GM19324 (cell line): ENCODE results near the gene MS4A3.
"Not testable (repeated sequence)": the region's sequence is repeated elsewhere in the genome, so short reads cannot be mapped to it uniquely, and the experiment has no call there.

Source experiments
- ATAC-seq: cut with Tn5 transposase; IDR thresholded peaks from one replicate; pipeline ENCODE4 v1.9.1; 2021; ENCODE audit warnings: mild to moderate bottlenecking, moderate library complexity; ENCODE audit not compliant: unreplicated experiment, low FRiP score

The MS4A3 gene, protein sequence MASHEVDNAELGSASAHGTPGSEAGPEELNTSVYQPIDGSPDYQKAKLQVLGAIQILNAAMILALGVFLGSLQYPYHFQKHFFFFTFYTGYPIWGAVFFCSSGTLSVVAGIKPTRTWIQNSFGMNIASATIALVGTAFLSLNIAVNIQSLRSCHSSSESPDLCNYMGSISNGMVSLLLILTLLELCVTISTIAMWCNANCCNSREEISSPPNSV

DNA sequence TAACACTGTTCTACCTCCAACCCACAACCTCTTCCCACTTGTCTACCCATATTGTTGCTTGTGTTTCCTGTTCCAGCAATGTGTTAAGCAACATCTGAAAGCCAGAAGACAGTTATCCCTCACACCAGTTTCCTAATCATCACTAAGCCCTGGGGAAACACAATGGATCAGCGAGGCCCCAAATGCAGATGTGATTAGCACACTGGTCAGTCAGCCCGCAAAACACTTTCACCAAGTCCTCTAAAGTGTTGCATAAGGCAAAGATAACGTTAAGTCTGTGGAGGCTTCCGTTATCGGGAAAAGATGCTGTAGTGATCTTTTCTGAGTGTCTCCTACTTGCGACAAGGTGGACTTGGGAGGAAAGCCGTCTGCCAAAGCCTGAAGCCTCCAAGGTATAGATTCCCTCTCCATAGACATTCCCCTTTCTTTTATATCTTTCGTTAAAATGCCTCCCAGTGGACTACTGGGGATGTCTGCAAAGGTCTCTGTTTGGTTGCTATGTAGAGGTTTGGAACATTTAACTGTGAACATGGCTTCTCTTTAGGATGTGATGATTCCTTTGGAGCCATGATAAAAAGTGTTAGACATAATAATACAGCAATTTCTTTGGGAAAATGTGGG is at the start of gene MS4A3:
MS4A3 (plus strand) TSS at position 317 of the 621 bp plus-strand sequence. CDS start 4,496 bp downstream, outside the sequence.
- ATAC-seq: no peak

DNA sequence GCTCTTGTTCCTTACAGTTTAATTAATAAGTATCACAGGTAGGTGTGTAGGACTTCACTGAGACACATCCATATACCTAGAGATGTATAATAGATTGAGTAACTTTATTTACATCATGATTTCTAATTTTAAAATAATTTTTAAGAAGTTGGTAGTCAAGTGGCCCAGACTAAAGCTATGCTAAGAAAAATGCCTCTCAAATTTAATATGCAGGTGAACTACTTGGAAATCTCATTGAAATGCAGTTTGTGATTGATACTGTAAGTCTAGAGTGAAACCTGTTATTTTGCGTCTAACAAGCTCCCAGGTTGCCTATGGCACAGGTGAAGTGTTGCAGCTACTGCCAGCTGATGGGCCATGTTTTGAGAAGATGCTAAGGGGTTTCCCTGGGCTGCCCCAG is 39.6 kb upstream of the MS4A3 start, which contains the start of gene OOSP4B:
OOSP4B (plus strand) TSS at position 301 of the 400 bp plus-strand sequence.
- ATAC-seq: no peak

DNA sequence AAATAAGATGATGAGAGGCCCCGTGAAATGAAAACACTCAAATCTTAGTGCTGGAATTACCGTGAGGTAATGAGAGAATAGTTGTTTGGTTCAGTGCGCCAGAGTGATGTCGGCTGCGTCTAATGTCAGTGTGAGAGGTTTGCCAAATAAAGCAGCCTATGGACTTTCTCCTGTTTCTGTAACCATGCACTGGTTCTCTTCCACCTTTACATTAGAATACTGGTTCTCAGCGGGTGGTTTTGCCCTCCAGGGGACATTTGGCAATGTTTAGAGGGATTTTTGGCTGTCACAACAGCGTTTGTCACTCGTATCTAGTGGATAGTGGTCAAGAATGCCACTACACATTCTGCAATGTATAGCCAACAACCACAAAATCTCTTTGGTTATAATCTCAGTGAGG is 38.4 kb upstream of the MS4A3 start:
- no peak for ATAC-seq

DNA sequence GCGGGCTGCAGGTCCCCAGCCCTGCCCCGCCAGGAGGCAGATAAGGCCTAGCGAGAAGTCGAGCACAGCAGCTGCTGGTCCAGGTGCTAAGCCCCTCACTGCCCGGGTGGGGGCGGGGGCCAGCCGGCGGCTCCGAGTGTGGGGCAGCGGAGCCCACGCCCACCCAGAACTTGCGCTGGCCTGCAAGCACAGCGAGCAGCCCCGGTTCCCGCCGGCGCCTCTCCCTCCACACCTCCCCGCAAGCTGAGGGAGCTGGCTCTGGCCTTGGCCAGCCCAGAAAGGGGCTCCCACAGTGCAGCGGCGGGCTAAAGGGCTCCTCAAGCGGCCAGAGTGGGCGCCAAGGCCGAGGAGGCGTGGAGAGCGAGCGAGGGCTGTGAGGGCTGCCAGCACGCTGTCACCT is 36.1 kb upstream of the MS4A3 start:
- not testable (repeated sequence) for ATAC-seq

DNA sequence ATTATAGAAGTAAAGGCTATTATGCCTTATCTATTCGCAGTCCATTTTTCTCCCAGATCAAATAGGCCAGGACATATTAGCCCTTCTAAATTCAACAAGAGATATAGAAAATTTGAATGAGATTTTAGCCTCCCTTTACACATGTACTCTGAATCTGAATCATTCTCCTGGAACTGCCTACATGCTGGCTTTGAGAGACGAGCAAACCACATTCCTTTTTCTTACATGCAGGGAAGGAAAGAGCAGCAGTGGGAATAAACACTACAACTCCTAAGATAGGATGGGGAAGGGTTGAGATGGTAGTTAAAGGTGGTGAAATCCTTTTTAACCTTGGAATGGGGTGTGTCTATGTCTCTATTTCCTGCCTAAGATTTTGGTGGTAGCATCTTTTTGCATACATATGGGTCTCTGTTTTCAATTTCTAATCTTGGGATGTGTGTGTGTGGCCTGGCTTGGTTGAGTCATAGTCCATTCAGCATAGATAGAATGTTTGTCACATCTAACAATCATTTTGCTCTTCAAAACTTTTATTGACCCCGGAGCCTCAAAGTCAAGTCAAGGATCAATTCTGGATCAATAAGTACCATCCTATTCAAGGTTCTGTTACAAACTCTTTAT is 27.3 kb upstream of the MS4A3 start:
- no peak for ATAC-seq

DNA sequence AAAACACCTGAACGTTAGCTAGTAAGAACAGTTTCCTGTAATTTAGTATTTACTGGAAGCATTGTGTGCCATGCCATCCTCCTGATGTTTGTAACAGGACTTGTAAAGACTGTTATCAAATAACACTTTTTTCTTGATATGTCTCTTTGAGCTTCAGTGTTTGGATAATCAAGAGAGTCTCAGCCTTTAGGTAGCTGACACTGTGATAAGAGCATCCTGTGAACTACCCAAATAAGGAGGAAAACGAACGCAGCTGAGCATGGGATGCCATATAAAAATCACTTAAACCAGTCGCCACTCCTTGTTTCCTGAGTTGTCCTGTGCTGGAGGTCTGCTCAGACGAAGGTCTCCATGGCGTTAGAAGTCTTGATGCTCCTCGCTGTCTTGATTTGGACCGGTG is 16.4 kb upstream of the MS4A3 start, which contains the start of gene OOSP2:
OOSP2 (plus strand) TSS at position 301 of the 400 bp plus-strand sequence; CDS start at position 352, 51 bp downstream.
- no peak for ATAC-seq

DNA sequence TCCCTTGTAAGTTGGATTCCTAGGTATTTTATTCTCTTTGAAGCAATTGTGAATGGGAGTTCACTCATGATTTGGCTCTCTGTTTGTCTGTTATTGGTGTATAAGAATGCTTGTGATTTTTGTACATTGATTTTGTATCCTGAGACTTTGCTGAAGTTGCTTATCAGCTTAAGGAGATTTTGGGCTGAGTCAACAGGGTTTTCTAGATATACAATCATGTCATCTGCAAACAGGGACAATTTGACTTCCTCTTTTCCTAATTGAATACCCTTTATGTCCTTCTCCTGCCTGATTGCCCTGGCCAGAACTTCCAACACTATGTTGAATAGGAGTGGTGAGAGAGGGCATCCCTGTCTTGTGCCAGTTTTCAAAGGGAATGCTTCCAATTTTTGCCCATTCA is 6.0 kb upstream of the MS4A3 start:
- not testable (repeated sequence) for ATAC-seq

DNA sequence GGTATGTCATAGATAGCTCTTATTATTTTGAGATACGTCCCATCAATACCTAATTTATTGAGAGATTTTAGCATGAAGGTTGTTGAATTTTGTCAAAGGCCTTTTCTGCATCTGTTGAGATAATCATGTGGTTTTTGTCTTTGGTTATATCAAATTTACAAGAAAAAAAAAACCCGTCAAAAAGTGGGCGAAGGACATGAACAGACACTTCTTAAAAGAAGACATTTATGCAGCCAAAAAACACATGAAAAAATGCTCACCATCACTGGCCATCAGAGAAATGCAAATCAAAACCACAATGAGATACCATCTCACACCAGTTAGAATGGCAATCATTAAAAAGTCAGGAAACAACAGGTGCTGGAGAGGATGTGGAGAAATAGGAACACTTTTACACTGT is 5.6 kb upstream of the MS4A3 start:
- ATAC-seq: not testable (repeated sequence)

DNA sequence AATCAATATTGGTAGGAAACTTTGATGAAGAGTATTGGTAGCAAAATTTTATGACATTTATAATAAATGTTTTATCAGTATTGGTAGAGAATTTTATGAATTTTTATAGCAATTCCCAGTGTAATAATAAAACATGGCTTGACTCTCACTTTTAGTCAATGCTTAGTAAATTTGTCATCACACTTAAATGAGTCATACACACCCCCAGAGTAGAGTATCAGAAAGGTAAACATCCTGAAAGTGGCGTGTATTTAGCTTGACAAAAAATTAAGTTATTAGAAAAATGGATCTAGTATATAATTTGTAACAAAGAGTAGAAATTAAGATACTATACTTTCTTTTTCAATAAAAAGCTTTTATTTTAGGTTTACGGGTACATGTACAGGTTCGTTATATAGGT is 2.6 kb downstream of the MS4A3 start:
- ATAC-seq: no peak

DNA sequence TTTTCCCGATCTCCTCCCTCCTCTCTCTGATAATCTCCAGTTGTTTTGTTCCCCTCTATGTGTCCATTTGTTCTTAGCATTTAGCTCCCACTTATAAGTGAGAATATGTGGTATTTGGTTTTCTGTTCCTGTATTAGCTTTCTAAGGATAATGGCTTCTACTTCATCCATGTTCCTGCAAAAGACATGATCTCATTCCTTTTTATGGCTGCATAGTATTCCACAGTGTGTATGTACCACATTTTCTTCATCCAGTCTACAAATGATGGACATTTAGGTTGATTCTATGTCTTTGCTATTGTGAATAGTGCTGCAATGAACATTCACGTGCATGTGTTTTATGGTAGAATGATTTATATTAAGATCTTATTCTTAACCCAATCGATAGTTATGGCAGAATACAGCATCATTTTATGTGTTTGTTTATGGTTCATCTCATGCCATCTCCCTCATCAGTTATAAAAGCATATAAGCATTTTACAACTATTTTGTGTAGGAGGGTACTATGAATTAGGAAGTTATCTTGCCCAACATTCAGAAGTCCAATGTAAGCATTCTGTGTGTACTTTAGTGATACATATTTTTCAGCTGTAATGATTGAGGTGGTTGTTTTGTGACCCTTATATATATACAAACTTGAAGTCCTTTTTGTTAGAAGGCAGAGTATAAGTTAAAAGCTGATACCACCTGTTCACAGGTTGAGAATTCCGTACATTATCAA is 3.2 kb downstream of the MS4A3 start:
- no peak for ATAC-seq

DNA sequence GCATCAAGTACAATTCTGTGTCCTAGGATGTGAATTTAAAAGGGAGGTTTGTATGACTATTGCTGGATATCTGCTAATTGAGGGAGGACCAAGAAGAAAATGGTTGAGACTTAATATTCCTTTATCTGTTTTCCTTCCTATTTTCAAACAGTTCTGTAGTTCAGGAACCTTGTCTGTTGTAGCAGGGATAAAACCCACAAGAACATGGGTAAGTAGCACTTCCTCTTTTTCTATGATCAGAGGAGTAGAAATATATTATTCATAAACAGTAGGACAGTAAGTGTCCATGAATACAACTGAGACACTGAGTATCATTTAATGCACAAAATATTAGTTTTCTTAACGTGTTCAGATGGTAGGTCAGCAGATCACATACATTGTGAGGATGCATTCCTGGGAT is 7.6 kb downstream of the MS4A3 start:
- no peak for ATAC-seq

DNA sequence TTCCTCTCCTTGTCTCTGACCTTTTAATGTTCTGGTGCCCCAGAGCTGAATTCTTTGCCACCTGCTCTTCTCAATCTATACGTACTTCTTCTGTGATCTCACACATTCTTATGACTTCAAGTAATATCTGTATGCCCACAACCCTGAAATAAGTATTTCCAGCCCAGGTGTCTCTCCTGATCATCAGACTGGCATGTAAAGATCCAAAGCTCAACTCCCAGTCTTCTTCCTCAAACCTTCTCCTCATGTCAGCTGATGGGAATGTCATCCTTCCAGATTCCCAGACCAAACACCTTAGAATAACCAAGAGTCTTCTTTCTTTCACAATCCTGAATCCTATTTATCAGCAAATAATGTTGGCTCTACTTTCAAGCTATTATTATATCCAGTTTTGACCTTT is 9.3 kb downstream of the MS4A3 start:
- ATAC-seq: no peak

DNA sequence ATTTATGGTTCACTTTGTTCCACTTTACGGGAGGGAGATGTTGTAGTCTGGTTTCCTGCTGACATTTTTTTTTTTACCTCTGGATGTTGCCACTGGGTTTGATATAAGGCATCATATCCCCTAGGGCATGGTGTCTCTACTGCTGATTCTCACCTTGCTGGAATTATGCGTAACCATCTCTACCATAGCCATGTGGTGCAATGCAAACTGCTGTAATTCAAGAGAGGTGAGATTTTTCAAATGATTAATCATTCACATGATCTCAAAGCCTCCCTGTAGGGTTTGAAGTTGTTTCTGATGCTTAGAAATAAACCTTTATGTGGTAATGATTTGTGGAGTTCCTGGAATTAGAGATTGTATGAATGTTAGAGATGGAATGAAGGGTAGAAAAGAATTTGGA is 13.0 kb downstream of the MS4A3 start:
- no peak for ATAC-seq

DNA sequence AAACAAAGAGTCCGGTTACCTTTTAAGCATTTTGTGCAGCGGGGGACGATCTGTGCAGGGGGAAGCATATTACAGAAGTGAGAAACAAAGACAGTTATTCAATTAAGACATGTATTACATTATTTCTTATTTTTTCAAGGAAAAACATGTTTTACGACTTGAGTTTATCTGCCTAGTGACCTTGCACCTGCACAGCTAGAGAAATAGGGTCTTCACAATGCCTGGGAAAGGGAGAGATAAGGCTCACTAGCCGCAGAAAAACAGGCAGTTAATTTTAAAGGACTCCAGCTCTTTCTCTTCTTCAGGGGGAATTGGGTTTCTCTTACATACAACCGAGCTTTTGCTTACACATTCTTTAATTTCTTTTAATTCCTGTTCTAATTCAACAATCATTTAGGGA is 15.2 kb downstream of the MS4A3 start:
- ATAC-seq: not testable (repeated sequence)

DNA sequence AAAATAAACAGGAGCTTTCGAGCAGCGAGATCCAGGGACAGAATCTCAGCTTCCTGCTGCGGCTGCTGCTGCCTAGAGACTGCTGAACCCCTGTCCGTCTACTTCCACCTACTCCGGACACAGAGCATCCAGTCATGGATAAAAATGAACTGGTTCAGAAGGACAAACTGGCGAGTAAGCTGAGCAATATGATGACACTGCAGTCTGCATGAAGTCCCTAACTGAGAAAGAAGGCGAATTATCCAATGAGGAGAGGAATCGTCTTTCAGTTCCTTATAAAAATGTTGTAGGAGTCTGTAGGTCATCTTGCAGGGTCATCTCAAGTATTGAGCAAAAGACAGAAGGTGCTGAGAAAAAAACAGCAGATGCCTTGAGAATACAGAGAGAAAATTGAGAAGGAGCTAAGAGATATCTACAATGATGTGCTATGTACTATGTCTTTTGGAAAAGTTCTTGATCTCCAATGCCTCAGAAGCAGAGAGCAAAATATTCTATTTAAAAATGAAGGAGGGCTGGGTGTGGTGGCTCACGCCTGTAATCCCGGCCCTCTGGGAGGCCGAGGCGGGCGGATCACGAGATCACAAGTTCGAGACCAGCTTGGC is 20.9 kb downstream of the MS4A3 start:
- no peak for ATAC-seq

DNA sequence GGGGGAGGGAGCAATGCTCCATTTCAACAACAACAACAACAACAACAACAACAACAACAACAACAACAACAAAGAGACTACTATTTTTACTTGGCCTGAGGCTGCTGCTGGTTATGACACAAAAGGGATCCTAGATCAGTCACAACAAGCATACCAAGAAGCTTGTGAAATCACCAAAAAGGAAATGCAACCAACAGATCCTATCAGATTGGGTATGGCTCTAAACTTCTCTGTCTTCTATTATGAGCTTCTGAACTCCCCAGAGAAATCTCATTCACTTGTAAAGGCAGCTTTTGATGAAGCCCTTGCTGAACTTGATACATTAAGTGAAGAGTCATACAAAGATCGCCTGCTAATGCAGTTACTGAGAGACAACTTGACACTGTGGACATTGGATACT is 21.5 kb downstream of the MS4A3 start:
- ATAC-seq: no peak

DNA sequence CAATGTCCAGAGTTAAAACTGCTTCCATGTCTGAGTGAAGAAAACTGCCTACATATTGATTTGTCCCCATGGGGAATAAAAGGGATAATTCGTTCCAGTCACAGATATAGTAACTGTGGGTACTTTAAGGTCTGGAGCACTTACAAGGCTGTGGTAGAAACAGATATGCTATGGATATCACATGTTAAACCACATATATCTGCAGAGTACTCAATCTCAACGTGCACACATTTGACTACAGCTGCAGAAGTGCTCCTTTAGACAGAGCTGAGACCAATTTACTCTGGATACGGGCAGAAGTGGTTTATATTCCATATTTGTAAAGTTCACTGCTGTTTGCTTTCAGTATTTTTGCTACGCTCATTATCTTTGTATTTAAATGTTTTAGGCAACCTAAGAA is 22.3 kb downstream of the MS4A3 start:
- no peak for ATAC-seq

DNA sequence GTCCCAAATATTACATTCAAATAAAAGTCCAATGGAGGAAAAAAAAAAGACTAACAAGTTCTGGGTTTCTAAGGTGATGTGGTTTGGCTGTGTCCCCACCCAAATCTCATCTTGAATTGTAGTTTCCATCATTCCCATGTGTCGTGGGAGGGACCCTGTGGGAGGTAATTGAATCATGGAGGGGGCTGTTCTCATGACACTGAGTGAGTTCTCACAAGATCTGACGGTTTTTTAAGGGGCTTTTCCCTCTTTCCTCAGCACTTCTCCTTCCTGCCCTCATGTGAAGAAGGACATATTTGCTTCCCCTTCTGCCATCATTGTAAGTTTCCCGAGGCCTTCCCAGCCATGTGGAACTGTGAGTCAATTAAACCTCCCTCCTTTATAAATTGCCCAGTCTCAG is 24.1 kb downstream of the MS4A3 start:
- ATAC-seq: no peak

DNA sequence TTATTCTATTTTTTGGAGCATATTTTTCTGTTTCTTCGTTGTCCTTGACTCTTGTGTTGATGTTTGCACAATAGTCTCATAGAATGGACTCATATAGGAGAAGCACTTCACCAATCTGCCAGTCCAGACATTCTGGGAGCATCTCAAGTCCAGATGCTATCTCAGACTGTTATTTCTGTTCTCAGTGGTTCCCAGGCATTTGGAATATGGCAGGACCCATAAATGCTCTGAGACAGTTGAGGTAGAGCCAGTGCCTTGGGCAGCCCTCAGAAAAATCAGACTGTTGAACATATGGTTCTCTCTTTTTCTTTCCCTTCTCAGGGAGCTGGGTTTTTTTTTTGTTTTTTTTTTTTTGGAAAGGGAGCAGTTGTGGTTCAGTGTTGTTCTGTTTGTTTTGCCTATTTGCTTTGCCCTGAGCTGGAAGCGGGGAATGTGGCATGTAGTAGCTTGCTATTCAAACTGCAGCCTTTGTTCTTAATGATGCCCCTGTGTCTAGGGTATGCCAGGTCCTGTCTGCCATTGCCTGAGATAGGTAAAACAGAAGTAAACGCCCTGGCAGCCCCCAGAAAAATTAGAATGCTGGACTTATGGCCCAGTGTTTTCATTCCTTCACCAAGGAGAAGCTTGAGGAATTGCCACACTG is 28.3 kb downstream of the MS4A3 start:
- no peak for ATAC-seq

DNA sequence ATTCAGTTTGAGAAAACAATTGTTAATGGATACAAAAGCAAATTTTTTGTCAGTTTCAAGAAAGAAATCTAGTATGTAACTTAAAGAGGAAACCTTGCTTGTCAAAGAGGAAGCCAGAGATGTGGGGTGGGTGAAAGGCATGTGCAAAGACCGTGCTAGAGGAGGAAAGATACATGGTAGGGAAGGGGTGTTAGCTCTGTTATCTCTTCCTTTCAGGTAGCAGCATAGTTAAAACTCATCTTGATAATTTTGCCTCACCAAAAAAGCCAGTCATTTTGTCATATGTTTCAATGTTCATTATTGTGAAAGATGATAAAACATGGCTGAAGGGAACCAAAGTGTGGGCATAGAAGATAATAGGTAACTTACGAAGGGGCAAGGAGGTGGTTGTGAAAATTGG is 29.4 kb downstream of the MS4A3 start:
- ATAC-seq: no peak
